ENCODE measurements around the gene DAGLB.
"Not testable (repeated sequence)": the region's sequence is repeated elsewhere in the genome, so short reads cannot be mapped to it uniquely, and the experiment has no call there.

The DAGLB gene

DNA sequence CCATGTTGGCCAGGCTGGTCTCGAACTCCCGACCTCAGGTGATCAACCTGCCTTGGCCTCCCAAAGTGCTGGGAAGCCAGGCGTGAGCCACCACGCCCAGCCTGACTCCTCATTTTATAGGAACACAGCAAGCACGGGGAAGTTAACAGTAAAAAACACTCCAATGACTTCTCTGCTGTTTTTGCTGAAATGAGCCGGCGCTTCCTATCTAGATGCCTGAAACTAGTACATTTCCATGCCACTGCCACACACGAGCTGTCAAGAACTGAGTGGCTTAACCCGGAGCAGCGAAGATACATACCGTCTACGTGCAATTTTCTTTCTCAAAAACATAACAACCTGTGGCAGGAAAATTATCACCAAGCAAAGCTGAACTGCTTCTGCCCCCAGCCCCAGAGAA is 16.8 kb downstream of the DAGLB start:
- no peak for DNase-seq (ENCODE audit: low read depth)

GRCh38 chr7:6430271-6430940 is 17.3 kb downstream of the DAGLB start:
- no peak for DNase-seq (ENCODE audit: low read depth)

GRCh38 chr7:6425948-6426347 is 21.8 kb downstream of the DAGLB start:
- no peak for DNase-seq (ENCODE audit: low read depth)

- no peak for DNase-seq (ENCODE audit: low read depth)
Measured at GRCh38 chr7:6423942-6424701, 23.6 kb downstream of the DAGLB start.

DNA sequence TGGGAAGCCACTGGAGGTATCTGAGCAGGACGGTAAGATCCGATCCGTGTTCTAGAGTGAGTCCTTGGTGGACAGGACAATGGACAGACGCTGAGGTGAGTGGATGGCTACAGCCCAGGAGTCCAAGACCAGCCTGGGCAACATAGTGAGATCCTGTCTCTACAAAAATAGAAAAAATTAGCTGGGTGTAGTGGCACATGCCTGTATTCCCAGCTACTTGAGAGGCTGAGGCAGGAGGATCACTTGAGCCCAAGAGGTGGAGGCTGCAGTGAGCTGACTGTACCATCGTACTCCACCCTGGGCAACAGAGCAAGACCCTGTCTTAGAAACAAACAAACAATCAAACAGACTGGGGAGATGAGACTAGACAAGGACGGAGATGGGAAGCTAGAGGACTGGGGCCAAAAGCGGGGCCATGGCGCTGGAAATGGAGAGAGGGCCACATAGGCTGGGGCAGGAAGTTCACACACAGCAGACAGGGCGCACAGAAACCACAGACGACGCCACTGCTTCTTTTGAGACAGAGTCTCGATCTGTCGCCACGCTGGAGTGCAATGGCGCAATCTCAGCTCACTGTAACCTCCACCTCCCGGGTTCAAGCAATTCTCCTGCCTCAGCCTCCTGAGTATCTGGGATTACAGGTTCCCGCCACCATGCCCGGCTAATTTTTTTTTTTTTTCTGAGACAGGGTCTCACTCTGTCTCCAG is 24.7 kb downstream of the DAGLB start:
- no peak for DNase-seq (ENCODE audit: low read depth)

DNA sequence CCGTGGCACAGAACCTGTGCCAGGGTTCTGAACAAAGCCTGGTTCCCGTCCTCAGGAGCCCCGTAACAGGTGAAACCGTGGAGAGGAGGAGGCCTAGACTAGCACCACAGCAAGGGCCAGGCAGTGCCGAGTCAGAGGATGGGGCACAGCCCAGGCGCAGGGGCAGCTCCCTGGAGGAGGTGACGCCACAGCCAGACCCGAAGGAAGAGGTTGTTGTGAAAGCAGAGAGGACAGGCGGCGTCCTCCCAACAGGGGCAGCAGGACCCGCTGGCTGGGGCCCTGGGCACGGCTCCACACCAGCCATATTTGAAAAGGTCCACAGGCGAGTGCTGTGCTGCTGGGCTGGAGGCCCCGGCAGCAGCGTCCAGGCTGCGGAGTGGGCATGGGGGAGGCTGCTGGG is 25.7 kb downstream of the DAGLB start:
- no peak for DNase-seq (ENCODE audit: low read depth)

GRCh38 chr7:6420680-6421079 is 27.1 kb downstream of the DAGLB start:
- no peak for DNase-seq (ENCODE audit: low read depth)

- no peak for DNase-seq (ENCODE audit: low read depth)
Measured at GRCh38 chr7:6419310-6419773, 28.4 kb downstream of the DAGLB start.

DNA sequence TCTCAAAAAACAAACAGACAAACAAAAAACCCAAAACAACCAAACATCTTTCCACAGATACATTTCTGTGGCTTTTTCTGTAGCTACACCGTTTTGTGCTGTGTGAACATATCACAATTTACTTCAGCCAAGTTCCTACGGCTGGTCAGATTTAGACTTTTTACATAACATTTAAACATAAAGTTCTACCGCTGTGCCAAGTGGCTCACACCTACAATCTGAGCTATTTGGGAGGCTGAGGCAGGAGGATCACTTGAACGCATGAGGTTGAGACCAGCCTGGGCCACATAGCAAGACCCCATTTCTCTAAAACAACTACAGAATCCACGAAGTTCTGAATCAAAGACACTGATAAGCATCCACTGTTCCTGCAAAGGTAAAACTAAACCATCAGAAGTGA is 30.3 kb downstream of the DAGLB start:
- DNase-seq (ENCODE audit: low read depth): no peak

DNA sequence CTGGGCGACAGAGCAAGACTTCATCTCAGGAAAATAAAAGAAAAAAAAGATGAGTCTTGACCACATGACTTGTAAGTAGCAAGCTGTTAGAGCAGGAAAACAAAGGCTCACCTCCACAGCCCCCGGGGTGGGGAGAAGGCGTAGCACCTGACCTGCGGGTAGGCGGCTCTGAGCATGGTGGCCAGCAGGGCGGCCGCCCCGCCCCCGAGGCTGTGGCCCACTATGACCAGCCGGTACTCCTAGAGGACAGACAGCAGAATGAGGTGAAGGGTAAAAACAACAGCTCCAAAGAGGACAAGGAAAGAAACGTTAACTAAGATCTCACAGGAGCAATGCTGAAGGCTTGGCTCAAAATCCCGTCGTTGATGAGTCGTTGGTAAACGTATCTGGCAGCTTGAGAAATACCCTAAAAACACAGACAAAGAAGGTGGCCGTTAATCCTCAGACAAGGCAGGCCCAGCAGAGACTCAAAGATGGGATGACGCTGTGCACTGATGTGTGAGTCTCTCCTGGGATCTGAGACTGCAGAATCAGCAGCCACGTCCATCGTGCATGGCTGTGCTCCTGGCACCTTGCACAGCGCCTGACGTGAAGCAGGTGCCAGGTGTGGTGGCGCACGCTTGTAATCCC is 31.1 kb downstream of the DAGLB start:
- no peak for DNase-seq (ENCODE audit: low read depth)

- DNase-seq (ENCODE audit: low read depth): no peak
Measured at GRCh38 chr7:6413637-6414036, 34.1 kb downstream of the DAGLB start.

GRCh38 chr7:6409944-6410693 is 37.6 kb downstream of the DAGLB start:
- no peak for DNase-seq (ENCODE audit: low read depth)

DNA sequence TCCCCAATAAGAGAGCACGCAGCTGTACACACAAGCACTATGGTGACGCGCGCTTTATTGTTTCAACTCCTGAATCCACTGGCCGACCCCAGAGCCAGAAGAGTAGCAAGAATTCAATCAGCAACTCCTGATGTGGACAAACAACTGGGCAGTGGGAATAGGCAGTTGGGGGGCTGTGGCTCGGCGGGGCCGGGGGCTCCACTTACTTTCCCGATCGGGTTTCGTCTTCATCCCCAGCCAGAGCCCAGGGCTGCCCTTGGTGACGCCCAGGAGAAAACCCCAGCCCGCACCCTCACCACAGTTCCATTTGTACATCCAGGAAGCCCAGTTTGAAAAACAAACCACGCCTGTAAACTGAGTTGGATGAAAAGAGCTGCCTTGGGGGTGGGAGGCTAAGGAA is 38.7 kb downstream of the DAGLB start:
- no peak for DNase-seq (ENCODE audit: low read depth)

GRCh38 chr7:6407434-6407833 is 40.3 kb downstream of the DAGLB start:
- no peak for DNase-seq (ENCODE audit: low read depth)

GRCh38 chr7:6406121-6406520 is 41.6 kb downstream of the DAGLB start:
- DNase-seq (ENCODE audit: low read depth): no peak

DNA sequence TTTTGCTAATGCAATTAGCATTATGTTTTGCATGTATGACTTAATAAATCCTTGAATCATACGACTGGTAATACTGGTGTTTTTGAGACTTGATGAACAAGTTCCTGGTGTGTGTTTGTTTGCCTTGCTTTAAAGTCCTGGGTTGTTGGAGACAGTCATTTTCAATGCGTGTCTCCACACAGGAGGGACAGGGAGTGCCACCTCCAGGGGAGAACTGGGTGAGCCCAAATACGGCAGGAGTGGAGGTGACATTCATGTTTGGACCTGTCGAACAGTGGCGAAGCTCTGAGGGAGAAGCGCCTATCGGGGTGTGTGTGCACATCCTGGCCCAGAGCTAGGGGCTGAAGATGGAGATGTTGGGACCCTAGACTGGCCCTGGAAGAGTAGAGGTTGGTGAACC is 43.8 kb downstream of the DAGLB start:
- no peak for DNase-seq (ENCODE audit: low read depth)

DNA sequence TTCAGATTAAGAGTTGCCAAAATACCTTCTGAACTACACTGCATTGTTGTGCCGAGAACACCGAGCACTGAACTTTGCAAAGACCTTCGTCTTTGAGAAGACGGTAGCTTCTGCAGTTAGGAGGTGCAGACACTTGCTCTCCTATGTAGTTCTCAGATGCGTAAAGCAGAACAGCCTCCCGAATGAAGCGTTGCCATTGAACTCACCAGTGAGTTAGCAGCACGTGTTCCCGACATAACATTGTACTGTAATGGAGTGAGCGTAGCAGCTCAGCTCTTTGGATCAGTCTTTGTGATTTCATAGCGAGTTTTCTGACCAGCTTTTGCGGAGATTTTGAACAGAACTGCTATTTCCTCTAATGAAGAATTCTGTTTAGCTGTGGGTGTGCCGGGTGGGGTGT is 45.0 kb downstream of the DAGLB start:
- no peak for DNase-seq (ENCODE audit: low read depth)

DNA sequence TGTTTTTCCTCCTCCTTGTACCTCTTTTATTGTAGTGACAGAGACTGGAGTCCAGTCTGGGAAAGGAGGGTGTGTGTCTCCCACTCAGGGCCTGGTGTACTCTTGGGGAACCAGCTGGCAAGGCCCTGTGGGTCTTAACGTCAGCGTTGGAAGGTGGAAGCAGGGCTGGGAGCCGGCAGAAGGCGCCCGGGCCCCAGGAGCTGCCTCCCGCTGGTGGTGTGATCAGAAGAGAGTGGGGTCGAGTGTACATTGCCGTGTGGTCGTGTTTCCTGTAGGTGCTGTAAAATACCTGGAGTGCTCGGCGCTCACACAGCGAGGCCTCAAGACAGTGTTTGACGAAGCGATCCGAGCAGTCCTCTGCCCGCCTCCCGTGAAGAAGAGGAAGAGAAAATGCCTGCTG is 45.7 kb downstream of the DAGLB start:
- no peak for DNase-seq (ENCODE audit: low read depth)

- DNase-seq (ENCODE audit: low read depth): no peak
Measured at GRCh38 chr7:6401536-6401935, 46.2 kb downstream of the DAGLB start.

DNA sequence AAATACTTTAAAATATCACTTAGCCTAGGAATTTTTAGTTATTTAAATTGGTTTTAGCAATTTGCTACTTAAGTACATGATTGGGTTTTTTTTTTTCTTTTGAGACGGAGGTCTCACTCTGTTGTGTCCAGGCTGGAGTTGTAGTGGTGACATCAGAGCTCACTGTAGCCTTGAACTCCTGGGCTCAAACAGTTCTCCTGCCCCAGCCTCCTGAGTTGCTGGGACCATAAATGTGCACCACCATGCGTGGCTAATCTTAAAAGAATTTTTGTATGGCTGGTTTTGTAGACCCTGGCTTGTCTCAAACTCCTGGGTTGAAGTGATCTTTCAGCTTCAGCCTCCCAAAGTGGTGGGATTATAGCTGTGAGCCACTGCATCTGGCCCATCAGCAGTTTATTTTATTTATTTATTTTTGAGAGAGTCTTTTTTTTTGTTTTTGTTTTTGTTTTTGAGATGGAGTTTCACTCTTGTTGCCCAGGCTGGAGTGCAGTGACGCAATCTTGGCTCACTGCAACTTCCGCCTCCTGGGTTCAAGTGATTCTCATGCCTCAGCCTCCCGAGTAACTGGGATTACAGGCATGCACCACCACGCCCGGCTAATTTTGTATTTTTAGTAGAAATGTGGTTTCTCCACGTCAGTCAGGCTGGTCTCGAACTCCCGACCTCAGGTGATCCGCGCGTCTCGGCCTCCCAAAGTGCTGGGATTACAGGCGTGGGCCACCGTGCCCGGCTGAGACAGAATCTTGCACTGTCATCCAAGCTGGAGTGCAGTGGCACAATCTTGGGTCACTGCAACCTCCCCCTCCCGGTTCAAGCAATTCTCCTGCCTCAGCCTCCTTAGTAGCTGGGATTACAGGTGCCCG is 47.3 kb downstream of the DAGLB start:
- not testable (repeated sequence) for DNase-seq (ENCODE audit: low read depth)

- no peak for DNase-seq (ENCODE audit: low read depth)
Measured at GRCh38 chr7:6399351-6399750, 48.4 kb downstream of the DAGLB start.

All from activated gamma-delta T cell treated with anti-CD3 and anti-CD28 coated beads, Interleukin-2, amount 50 U/mL, for 16 hours (primary cell).